ENCODE results near the gene KCTD12. TPM values are rescaled to one million over a fixed set of nuclear protein-coding genes. Genes with fewer than 3 reads are reported as not detected.

The KCTD12 gene
- total and polyA plus RNA-seq, 2 experiments from 2014 or later: 9.1 to 70.5 TPM

DNA sequence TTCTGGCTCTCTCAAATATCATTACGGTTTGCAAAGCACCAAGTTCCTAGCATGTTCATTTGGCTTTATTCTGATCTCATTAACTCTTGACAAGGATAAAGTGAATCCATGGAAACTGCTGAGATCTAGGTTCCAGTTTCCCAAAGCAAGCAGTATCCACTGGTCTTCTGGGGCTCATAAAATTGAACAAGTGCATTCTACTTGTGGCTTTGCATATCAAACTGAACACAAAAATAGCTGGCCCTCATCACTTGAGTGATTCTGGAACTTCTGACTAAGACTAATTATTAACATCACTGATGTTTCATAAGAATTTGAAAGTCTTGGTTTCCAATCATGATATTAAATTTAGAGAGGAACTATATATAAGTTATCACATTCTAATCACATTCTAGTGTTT is 6.3 kb upstream of the KCTD12 start:
- H3K27me3 ChIP-seq: no peaks in the 10 kb centered on the region
- no peaks in the 10 kb centered on the region for H3K36me3 ChIP-seq (replicated peaks; ENCODE audit: insufficient read depth, low read depth)
- H3K79me2 ChIP-seq: no peaks in the 10 kb centered on the region
- no peak for DNase-seq (ENCODE audit: low spot score)
- no peaks in the 10 kb centered on the region for H3K9me2 ChIP-seq (replicated peaks; ENCODE audit: insufficient read depth)
- H3K9me3 ChIP-seq (ENCODE audit: low read depth): no peaks in the 10 kb centered on the region
- WGBS (ENCODE audit: low lambda C conversion rate, missing lambda C conversion rate): 79% methylated on average over 1 of the region's 1 CpG
- H3K27ac ChIP-seq: no peak overlapping the region
- TF ChIP-seq EZH2 (IDR thresholded peaks at IDR 0.05; ENCODE audit: borderline replicate concordance) (no peak), EZH2phosphoT487 (IDR thresholded peaks at IDR 0.05; ENCODE audit: low read depth, severe bottlenecking, unreplicated experiment) (no peak)
- TF ChIP-seq, protein P1, sequence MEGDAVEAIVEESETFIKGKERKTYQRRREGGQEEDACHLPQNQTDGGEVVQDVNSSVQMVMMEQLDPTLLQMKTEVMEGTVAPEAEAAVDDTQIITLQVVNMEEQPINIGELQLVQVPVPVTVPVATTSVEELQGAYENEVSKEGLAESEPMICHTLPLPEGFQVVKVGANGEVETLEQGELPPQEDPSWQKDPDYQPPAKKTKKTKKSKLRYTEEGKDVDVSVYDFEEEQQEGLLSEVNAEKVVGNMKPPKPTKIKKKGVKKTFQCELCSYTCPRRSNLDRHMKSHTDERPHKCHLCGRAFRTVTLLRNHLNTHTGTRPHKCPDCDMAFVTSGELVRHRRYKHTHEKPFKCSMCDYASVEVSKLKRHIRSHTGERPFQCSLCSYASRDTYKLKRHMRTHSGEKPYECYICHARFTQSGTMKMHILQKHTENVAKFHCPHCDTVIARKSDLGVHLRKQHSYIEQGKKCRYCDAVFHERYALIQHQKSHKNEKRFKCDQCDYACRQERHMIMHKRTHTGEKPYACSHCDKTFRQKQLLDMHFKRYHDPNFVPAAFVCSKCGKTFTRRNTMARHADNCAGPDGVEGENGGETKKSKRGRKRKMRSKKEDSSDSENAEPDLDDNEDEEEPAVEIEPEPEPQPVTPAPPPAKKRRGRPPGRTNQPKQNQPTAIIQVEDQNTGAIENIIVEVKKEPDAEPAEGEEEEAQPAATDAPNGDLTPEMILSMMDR (IDR thresholded peaks at IDR 0.05; ENCODE audit: poor library complexity): no peak
- no peak overlapping the region for H2AFZ ChIP-seq
- H4K20me1 ChIP-seq (ENCODE audit: insufficient read depth, poor library complexity, severe bottlenecking): no peaks in the 10 kb centered on the region
- H3K4me2 ChIP-seq: no peak overlapping the region
- H3K4me1 ChIP-seq (ENCODE audit: insufficient read depth): peaks cover 11% of the 10 kb centered on the region
- no peak overlapping the region for H3K4me3 ChIP-seq

DNA sequence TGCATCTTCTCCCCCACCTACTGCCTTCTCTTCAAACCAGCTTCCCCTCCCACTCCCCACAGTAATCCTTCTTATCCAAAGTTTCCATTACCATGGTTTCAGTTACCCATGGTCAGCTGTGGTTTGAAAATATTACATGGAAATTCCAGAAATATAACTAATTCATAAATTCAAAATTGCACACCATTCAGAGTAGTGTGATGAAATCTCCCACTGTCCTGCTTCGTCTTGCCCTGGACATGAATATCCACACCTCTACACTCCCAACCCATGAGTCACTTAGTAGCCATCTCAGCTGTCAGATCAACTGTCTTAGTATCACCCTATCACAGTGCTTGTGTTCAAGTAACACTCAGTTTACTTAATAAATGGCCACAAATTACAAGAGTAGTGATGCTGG is 3.8 kb upstream of the KCTD12 start:
- DNase-seq (ENCODE audit: low spot score): no peak
- no peak overlapping the region for H3K4me3 ChIP-seq
- H3K36me3 ChIP-seq (replicated peaks; ENCODE audit: insufficient read depth, low read depth): no peaks in the 10 kb centered on the region
- no peaks in the 10 kb centered on the region for H3K27me3 ChIP-seq
- WGBS (ENCODE audit: low lambda C conversion rate, missing lambda C conversion rate): 89% methylated on average over 1 of the region's 1 CpG
- H4K20me1 ChIP-seq (ENCODE audit: insufficient read depth, poor library complexity, severe bottlenecking): no peaks in the 10 kb centered on the region
- no peak overlapping the region for H2AFZ ChIP-seq
- H3K79me2 ChIP-seq: peaks cover 6% of the 10 kb centered on the region
- no peak overlapping the region for H3K4me2 ChIP-seq
- H3K9me2 ChIP-seq (replicated peaks; ENCODE audit: insufficient read depth): no peaks in the 10 kb centered on the region
- no peak overlapping the region for H3K27ac ChIP-seq
- H3K9me3 ChIP-seq (ENCODE audit: low read depth): no peaks in the 10 kb centered on the region
- peaks cover 18% of the 10 kb centered on the region for H3K4me1 ChIP-seq (ENCODE audit: insufficient read depth)
- no peak for TF ChIP-seq EZH2phosphoT487 (IDR thresholded peaks at IDR 0.05; ENCODE audit: low read depth, severe bottlenecking, unreplicated experiment)
- TF ChIP-seq, protein P1 (IDR thresholded peaks at IDR 0.05; ENCODE audit: poor library complexity): no peak
- no peak for TF ChIP-seq EZH2 (IDR thresholded peaks at IDR 0.05; ENCODE audit: borderline replicate concordance)

DNA sequence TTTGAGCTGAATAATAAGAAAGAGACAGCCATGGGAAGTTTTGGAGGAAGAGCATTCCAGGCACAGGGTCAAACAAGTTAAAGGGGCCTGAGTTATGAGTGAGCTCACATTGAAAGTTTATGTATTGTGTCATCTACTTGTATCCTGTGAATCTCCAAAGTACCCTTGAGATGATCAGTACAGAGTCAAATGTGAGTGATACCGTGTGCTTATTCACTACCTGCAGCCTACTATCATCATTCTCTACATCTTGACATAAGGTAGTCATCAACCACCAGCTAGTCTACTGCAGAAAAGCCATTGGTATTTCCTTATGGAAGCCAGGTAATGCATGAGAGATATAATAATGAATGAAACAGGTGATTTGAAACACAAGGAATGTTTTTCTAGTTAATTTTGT is 3.0 kb upstream of the KCTD12 start:
- WGBS (ENCODE audit: low lambda C conversion rate, missing lambda C conversion rate): 84% methylated on average over 1 of the region's 1 CpG

More for the DNA sequence above, 3.0 kb upstream of the KCTD12 start:
- Histone ChIP-seq H4K20me1 (ENCODE audit: insufficient read depth, poor library complexity, severe bottlenecking) (no peaks in the 10 kb centered on the region), H3K27ac (no peak overlapping the region), H3K27me3 (no peaks in the 10 kb centered on the region), H3K9me2 (replicated peaks; ENCODE audit: insufficient read depth) (no peaks in the 10 kb centered on the region), H3K36me3 (replicated peaks; ENCODE audit: insufficient read depth, low read depth) (no peaks in the 10 kb centered on the region), H3K79me2 (peaks cover 14% of the 10 kb centered on the region), H3K4me3 (no peak overlapping the region), H2AFZ (no peak overlapping the region), H3K9me3 (ENCODE audit: low read depth) (no peaks in the 10 kb centered on the region), H3K4me1 (ENCODE audit: insufficient read depth) (peaks cover 18% of the 10 kb centered on the region), H3K4me2 (no peak overlapping the region)
- TF ChIP-seq EZH2 (IDR thresholded peaks at IDR 0.05; ENCODE audit: borderline replicate concordance) (no peak), EZH2phosphoT487 (IDR thresholded peaks at IDR 0.05; ENCODE audit: low read depth, severe bottlenecking, unreplicated experiment) (no peak)
- TF ChIP-seq, protein P1 (IDR thresholded peaks at IDR 0.05; ENCODE audit: poor library complexity): no peak
- no peak for DNase-seq (ENCODE audit: low spot score)

Data from hepatocyte (in vitro differentiated cells).